ENCODE results near the gene GNB1L.

Gene GNB1L

GRCh38 chr22:19862619-19863246 lies 8.1 kb upstream of the GNB1L start:
- DNase-seq (ENCODE audit: low spot score): no peak

- DNase-seq (ENCODE audit: low spot score): no peak
Observed at GRCh38 chr22:19859861-19860510, 5.3 kb upstream of the GNB1L start.

DNA sequence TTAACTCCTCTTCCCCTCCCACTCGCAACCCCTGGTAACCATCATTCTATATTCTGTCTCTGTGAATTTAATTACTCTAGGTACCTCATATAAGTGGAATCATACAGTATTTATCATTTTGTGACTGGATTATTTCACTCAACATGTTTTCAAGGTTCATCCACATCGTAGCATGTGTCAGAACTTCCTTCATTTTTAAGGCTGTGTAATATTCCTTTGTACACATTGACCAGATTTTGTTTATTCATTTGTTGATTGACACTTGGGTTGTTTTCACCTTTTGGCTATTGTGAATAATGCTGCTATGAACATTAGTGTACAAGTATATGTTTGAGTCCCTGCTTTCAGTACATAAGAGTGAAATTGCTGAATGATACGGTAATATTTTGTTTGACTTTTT lies 2.7 kb upstream of the GNB1L start:
- DNase-seq (ENCODE audit: low spot score): no peak

GRCh38 chr22:19855504-19856409 lies 1.1 kb upstream of the GNB1L start:
- DNase-seq (ENCODE audit: low spot score): peak; percentile 49

GRCh38 chr22:19853879-19854777 lies 546 bp downstream of the GNB1L start:
- no peak for DNase-seq (ENCODE audit: low spot score)

GRCh38 chr22:19853058-19853878 lies 1.4 kb downstream of the GNB1L start:
- no peak for DNase-seq (ENCODE audit: low spot score)

DNA sequence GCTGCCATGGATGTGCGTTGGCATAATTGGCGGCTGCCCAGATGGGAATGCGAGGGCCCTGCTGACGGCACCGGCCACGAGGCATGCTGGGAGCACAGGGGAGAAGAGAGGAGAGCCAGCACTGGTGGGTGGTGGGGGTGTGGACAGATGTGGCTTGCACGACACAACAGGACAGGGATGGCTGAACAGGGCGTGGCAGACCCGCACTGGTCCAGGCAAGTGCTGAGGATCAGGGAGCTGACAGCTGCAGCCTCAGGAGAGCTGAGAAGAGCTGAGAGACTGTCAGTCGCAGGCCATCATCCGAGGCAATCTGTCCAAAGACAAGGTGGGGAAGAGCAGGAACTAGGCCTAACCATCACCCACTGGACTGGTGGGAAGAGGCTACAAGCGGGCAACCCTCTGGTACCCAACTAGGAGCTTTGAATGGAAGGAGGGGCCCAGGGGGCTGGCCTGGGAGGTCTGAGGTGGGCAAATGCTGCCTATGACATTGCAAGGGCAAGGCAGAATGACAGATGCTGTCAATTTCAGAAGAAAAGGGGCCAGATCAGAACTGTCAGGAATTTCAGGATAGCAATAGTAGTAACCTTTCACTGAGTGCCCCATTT lies 2.4 kb downstream of the GNB1L start:
- no peak for DNase-seq (ENCODE audit: low spot score)

GRCh38 chr22:19851291-19852176 lies 3.1 kb downstream of the GNB1L start:
- DNase-seq (ENCODE audit: low spot score): no peak

DNA sequence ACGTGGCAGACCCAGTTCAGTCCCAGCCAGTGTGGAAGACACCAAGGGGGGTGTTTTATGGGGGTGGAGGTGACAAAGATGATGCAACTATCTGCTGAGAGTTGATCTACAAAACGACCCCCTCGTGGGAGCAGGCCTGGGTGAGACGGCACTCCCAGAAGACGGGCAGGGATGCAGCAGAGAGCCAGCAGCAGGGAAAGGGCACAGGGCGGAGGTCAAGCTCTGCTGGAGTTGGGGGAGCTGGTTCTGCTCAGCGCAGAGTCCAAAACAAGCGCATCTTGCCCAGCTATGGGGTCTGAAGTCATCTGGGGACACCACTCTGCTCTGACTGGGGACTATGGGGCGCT lies 3.9 kb downstream of the GNB1L start:
- no peak for DNase-seq (ENCODE audit: low spot score)

- no peak for DNase-seq (ENCODE audit: low spot score)
Observed at GRCh38 chr22:19849835-19850762, 4.6 kb downstream of the GNB1L start.

DNA sequence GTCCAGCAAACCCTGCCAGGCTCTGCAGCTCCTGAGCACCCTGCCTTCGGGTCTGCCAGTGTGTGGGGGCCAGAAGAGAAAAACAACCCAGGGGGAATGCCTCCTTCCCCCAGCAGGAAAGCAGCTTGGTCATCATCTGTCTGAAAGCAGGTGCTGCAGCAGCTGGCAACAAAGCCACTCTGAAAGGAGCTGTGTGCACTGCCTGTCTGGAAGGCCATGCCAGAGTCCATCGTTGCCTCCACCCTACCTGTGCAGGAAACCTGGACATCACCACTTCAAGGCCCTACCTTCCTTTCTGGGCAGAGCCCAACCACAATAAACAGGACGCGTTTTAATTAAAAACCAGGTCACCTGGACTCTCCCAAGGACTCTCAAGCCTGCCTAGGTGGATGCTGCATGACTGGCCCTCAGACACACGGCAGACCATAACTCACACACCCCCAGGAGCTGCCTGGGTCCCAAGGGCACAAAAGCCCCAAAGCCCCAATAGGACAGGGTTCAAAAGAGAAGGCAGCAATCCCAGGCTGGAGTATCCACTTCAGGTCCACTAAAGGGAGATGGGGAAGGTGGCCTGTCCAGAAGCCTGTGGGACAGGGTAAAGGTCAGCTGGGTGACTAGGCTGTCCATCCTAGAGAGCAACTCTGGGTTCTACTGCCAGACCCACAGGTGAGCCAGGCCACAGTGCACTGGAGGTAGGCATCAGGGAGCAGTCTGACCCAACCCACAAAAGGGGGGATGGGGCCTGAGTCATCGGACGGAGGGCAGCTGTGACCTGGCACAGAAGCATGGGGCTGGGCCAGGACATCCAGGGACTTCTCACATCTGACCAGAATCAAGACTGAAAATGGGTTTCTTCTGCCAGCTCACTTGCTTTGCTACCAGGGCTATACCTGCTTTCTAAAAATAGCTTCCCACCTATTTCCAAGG lies 6.1 kb downstream of the GNB1L start:
- DNase-seq (ENCODE audit: low spot score): no peak

GRCh38 chr22:19847345-19847632 lies 7.4 kb downstream of the GNB1L start:
- DNase-seq (ENCODE audit: low spot score): no peak

DNA sequence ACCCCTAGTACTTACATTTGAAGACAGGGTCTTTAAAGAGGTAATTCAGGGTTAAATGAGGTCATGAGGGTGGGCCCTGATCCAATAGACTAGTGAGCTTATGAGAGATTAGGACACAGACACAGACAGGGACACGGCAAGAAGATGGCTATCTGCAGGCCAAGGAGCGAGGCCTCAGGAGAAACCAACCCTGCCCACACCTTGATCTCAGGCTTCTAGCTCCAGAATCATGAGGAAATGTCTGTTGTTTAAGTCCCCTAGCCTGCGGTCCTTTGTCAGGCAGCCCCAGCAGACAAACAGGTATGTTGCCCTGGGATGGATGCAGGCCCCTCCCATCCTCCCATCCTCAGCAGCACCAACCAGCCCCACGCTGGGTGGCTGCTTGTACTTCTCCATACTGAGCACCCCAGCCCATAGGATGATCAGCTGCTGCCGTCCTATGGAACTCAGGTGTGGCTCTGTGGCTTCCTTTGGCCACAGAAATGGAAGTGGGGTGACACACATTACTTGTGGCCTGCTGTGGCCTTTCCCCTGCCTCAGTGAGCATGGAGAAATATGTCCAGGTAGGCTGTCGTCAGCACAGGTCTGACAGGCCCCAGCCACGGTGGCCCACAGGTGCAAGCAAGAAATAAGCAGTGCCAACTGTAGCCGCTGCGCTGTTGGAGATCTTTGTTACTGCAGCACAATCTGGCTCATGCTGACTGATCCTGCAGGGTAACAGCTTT lies 7.9 kb downstream of the GNB1L start:
- no peak for DNase-seq (ENCODE audit: low spot score)

GRCh38 chr22:19845054-19845722 lies 9.5 kb downstream of the GNB1L start:
- no peak for DNase-seq (ENCODE audit: low spot score)

GRCh38 chr22:19844377-19845053 lies 10.2 kb downstream of the GNB1L start:
- DNase-seq (ENCODE audit: low spot score): peak; percentile 31

GRCh38 chr22:19843857-19844376 lies 10.8 kb downstream of the GNB1L start:
- no peak for DNase-seq (ENCODE audit: low spot score)
